Bronchial epithelial cell (primary cell): ENCODE data around the gene XIST. TPM values are rescaled to one million over a fixed set of nuclear protein-coding genes. Genes with fewer than 3 reads are reported as not detected.
"Not testable (repeated sequence)": the region's sequence is repeated elsewhere in the genome, so short reads cannot be mapped to it uniquely, and the experiment has no call there.

Experiments
- DNase-seq: peaks from one replicate; pipeline ENCODE4 v3.0.0-alpha.2; 2010; ENCODE audit warnings: low read depth
- FAIRE-seq: peaks from 2 replicates; lab custom pipeline; 2011; peaks lifted over from hg19 to GRCh38; lab: Jason Lieb, UNC
- H3K27me3 ChIP-seq: 2 replicates; pipeline ENCODE4 v1.5.1; 2011; ENCODE audit warnings: low read length; ENCODE audit not compliant: control insufficient read depth, insufficient read depth
- H3K36me3 ChIP-seq: 2 replicates; pipeline ENCODE4 v1.5.1; 2011; ENCODE audit warnings: low read length; ENCODE audit not compliant: control insufficient read depth, insufficient read depth
- H3K4me3 ChIP-seq: 2 replicates; pipeline ENCODE4 v1.5.1; 2011; ENCODE audit warnings: mild to moderate bottlenecking, low read depth, low read length, control low read depth
- CTCF ChIP-seq: IDR thresholded peaks from 2 replicates; pipeline ENCODE4 v1.5.1; 2011; ENCODE audit warnings: mild to moderate bottlenecking, moderate library complexity, low read length, control low read depth, inconsistent platforms; ENCODE audit not compliant: insufficient read depth, severe bottlenecking
- total RNA-seq: library from RNA; depleted of rRNA; stranded (reverse); fragments of >200 nt; gene quantifications from 2 replicates; pipeline ENCODE4 v1.2.1, GENCODE V29; 2014

The XIST gene
- total RNA-seq, 1 donor from 2014 or later = 0.26 TPM

- FAIRE-seq = no peak
- no peaks in the 10 kb centered on the region for H3K27me3 ChIP-seq
- no peak for DNase-seq
- no peak overlapping the region for H3K4me3 ChIP-seq
- TF ChIP-seq CTCF = no peak
- H3K36me3 ChIP-seq = no peaks in the 10 kb centered on the region
Measured at GRCh38 chrX:73817393-73818199, 34.9 kb downstream of the XIST start.

- FAIRE-seq (no peak), DNase-seq (peak; percentile 18)
- TF ChIP-seq CTCF = no peak
- no peak overlapping the region for H3K4me3 ChIP-seq
- H3K36me3 ChIP-seq = no peaks in the 10 kb centered on the region
- H3K27me3 ChIP-seq = no peaks in the 10 kb centered on the region
Measured at GRCh38 chrX:73812256-73812655, 40.3 kb downstream of the XIST start.

GRCh38 chrX:73804109-73804508 lies 48.4 kb downstream of the XIST start:
- not testable (repeated sequence) for H3K4me3 ChIP-seq, H3K27me3 ChIP-seq, H3K36me3 ChIP-seq, FAIRE-seq, DNase-seq

- FAIRE-seq = no peak
- TF ChIP-seq CTCF = no peak
- Histone ChIP-seq H3K4me3 (no peak overlapping the region), H3K27me3 (no peaks in the 10 kb centered on the region), H3K36me3 (no peaks in the 10 kb centered on the region)
- DNase-seq = peak; percentile 1
Measured at GRCh38 chrX:73799888-73800287, 52.6 kb downstream of the XIST start.

GRCh38 chrX:73792511-73792910 lies 60.0 kb downstream of the XIST start:
- not testable (repeated sequence) for H3K27me3 ChIP-seq, H3K4me3 ChIP-seq, FAIRE-seq, H3K36me3 ChIP-seq, DNase-seq

- H3K4me3 ChIP-seq = no peak overlapping the region
- H3K27me3 ChIP-seq = no peaks in the 10 kb centered on the region
- no peak for FAIRE-seq
- no peak for TF ChIP-seq CTCF
- no peak for DNase-seq
- no peaks in the 10 kb centered on the region for H3K36me3 ChIP-seq
Measured at GRCh38 chrX:73785493-73785892, 67.0 kb downstream of the XIST start.
